NB4 (cell line): Measurements from ENCODE around the gene IQCE.

Experiments
- CTCF ChIP-seq: IDR thresholded peaks from one replicate; pipeline ENCODE4 v1.5.1; 2012; ENCODE audit warnings: low read depth, low read length
- POLR2A ChIP-seq: IDR thresholded peaks from 2 replicates; pipeline ENCODE4 v1.6.1; 2011; ENCODE audit warnings: mild to moderate bottlenecking; ENCODE audit not compliant: insufficient read length; ENCODE audit errors: extremely low read depth

- TF ChIP-seq POLR2A (no peak), CTCF (no peak)
Measured at GRCh38 chr7:2595258-2595860, 36.6 kb downstream of the IQCE start.
